ENCODE results near the gene ALG12. TPM values are rescaled to one million over a fixed set of nuclear protein-coding genes. Genes with fewer than 3 reads are reported as not detected.

ALG12 gene
- total RNA-seq, 2 experiments from 2014 or later = 12.4 to 13.8 TPM

DNA sequence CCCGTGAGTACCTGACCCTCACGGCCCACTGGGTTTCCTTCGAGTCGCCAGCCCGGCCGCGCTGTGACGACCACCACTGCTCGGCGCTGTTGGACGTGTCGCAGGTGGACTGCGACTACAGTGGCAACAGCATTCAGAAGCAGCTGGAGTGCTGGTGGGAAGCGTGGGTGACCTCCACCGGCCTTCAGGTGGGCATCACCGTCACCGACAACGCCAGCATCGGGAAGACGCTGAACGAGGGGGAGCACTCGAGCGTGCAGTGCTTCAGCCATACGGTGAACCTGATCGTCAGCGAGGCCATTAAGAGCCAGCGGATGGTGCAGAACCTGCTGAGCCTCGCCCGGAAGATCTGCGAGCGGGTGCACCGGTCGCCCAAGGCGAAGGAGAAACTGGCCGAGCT, 32.4 kb downstream of the ALG12 start:
- CTCF ChIA-PET = no interaction called here
- no peak overlapping the region for H3K27ac Mint-ChIP-seq
- H3K4me1 Mint-ChIP-seq (ENCODE audit: low read depth) = peaks cover 17% of the 10 kb centered on the region
- no peaks in the 10 kb centered on the region for H3K9me3 Mint-ChIP-seq
- POLR2A ChIA-PET = no interaction called here
- no peak overlapping the region for H3K4me3 Mint-ChIP-seq
- intact Hi-C loops (cut with micrococcal nuclease) = no loop called here
- peaks cover 46% of the 10 kb centered on the region for H3K36me3 Mint-ChIP-seq
- no peaks in the 10 kb centered on the region for H3K27me3 Mint-ChIP-seq
- DNase-seq = peak; percentile 7

GRCh38 chr22:49885281-49885680, 33.0 kb downstream of the ALG12 start:
- ChIA-PET POLR2A (no interaction called here), CTCF (no interaction called here)
- H3K4me3 Mint-ChIP-seq = no peak overlapping the region
- no peaks in the 10 kb centered on the region for H3K27me3 Mint-ChIP-seq
- no peaks in the 10 kb centered on the region for H3K9me3 Mint-ChIP-seq
- peaks cover 20% of the 10 kb centered on the region for H3K4me1 Mint-ChIP-seq (ENCODE audit: low read depth)
- H3K36me3 Mint-ChIP-seq = peaks cover 45% of the 10 kb centered on the region
- no peak overlapping the region for H3K27ac Mint-ChIP-seq
- intact Hi-C loops (cut with micrococcal nuclease) = no loop called here
- DNase-seq = peak; percentile 3

DNA sequence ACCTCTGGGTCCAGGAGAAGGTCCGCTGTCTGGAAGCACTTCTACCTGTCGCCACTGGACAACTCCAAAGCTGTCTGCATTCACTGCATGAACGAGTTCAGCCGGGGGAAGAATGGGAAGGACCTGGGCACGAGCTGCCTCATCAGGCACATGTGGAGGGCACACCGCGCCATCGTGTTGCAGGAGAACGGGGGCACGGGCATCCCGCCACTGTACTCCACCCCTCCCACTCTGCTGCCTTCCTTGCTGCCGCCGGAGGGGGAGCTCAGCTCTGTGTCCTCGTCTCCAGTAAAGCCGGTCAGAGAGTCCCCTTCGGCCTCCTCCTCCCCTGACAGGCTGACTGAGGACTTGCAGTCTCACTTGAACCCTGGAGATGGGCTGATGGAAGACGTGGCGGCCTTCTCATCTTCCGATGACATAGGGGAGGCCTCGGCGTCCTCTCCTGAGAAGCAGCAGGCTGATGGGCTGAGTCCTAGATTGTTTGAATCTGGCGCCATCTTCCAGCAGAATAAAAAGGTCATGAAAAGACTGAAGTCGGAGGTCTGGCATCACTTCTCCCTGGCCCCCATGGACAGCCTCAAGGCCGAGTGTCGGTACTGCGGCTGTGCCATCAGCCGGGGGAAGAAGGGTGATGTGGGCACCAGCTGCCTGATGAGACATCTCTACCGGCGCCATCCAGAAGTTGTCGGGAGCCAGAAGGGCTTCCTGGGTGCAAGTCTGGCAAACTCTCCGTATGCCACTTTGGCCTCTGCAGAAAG, 33.6 kb downstream of the ALG12 start:
- Mint-ChIP-seq H3K36me3 (peaks cover 42% of the 10 kb centered on the region), H3K4me3 (no peak overlapping the region), H3K4me1 (ENCODE audit: low read depth) (peaks cover 26% of the 10 kb centered on the region), H3K27ac (no peak overlapping the region), H3K9me3 (no peaks in the 10 kb centered on the region), H3K27me3 (no peaks in the 10 kb centered on the region)
- peak; percentile 5 for DNase-seq
- intact Hi-C loops (cut with micrococcal nuclease) = no loop called here
- CTCF ChIA-PET = no interaction called here
- POLR2A ChIA-PET = no interaction called here

DNA sequence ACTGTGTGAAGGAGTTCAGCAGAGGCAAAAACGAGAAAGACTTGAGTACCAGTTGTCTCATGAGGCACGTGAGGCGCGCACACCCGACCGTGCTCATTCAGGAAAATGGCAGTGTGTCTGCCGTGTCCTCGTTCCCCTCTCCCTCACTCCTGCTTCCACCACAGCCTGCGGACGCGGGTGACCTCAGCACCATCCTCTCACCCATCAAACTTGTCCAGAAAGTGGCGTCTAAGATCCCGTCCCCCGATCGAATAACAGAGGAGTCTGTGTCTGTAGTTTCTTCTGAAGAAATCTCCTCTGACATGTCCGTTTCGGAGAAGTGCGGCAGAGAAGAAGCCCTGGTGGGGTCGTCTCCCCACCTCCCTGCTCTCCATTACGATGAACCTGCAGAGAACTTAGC, 34.2 kb downstream of the ALG12 start:
- ChIA-PET POLR2A (no interaction called here), CTCF (no interaction called here)
- no peaks in the 10 kb centered on the region for H3K27me3 Mint-ChIP-seq
- no peaks in the 10 kb centered on the region for H3K9me3 Mint-ChIP-seq
- intact Hi-C loops (cut with micrococcal nuclease) = no loop called here
- H3K4me1 Mint-ChIP-seq (ENCODE audit: low read depth) = peaks cover 26% of the 10 kb centered on the region
- H3K27ac Mint-ChIP-seq = no peak overlapping the region
- DNase-seq = no peak
- H3K4me3 Mint-ChIP-seq = no peak overlapping the region
- H3K36me3 Mint-ChIP-seq = peaks cover 36% of the 10 kb centered on the region

GRCh38 chr22:49883294-49883640, 35.0 kb downstream of the ALG12 start:
- Mint-ChIP-seq H3K9me3 (no peaks in the 10 kb centered on the region), H3K36me3 (peaks cover 34% of the 10 kb centered on the region), H3K4me3 (no peak overlapping the region), H3K4me1 (ENCODE audit: low read depth) (peaks cover 26% of the 10 kb centered on the region), H3K27ac (no peak overlapping the region), H3K27me3 (no peaks in the 10 kb centered on the region)
- CTCF ChIA-PET = no interaction called here
- POLR2A ChIA-PET = no interaction called here
- intact Hi-C loops (cut with micrococcal nuclease) = no loop called here
- no peak for DNase-seq

DNA sequence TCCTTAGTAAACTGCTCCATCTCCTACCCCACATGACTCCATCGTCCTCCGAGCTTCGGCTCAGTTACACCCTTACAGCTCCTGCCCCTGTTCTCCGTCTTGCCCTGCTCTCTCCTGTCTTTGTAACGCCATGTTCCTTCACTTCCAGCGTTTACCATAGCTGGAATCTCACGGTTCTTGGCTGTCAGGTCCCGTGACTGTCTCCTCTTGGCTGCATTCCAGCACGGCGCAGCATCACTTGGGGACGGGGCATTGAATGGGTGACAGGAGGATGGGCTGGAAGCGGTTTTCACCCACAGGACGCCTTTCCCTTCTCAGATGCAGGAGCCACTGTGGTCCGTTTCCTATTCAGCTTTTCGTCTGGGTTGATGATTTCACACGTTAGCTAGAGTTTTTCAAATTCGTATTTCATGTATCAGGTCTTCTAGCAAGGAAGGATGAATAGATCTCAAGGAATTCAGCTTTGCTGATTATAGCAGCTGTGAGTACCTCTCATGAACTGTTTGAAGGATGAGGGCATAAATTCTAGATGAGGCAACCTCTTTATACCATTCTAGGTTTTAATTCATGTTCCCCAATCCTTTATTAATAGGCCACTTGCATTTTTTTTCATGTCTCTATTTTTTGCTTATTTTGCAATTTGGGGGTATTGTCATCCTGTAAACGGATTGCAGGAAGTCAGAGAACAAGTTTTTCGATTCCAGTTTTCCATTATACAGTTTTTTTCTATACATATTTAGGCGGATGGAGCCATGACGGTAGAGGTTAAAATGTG, 35.5 kb downstream of the ALG12 start:
- intact Hi-C loops (cut with micrococcal nuclease) = no loop called here
- Mint-ChIP-seq H3K9me3 (no peaks in the 10 kb centered on the region), H3K4me3 (no peak overlapping the region), H3K27me3 (no peaks in the 10 kb centered on the region), H3K4me1 (ENCODE audit: low read depth) (peaks cover 26% of the 10 kb centered on the region), H3K27ac (no peak overlapping the region), H3K36me3 (peaks cover 33% of the 10 kb centered on the region)
- ChIA-PET POLR2A (no interaction called here), CTCF (interaction anchor here (0.9 kb wide), 1 partner anchor 148 kb away, joined by 3 read pairs; no protein-coding TSS in a partner anchor)
- DNase-seq = no peak

- Mint-ChIP-seq H3K4me1 (ENCODE audit: low read depth) (peaks cover 26% of the 10 kb centered on the region), H3K36me3 (peaks cover 28% of the 10 kb centered on the region), H3K9me3 (no peaks in the 10 kb centered on the region), H3K4me3 (no peak overlapping the region), H3K27ac (no peak overlapping the region), H3K27me3 (no peaks in the 10 kb centered on the region)
- intact Hi-C loops (cut with micrococcal nuclease) = no loop called here
- POLR2A ChIA-PET = no interaction called here
- DNase-seq = no peak
- CTCF ChIA-PET = interaction anchor here (0.9 to 1.0 kb wide), 2 partner anchors 114 to 149 kb away, joined by 3 read pairs; no protein-coding TSS in a partner anchor
Measured at GRCh38 chr22:49881856-49882255, 36.4 kb downstream of the ALG12 start.

GRCh38 chr22:49880281-49880680, 38.0 kb downstream of the ALG12 start:
- ChIA-PET POLR2A (interaction anchor here (1.2 kb wide), 1 partner anchor 25 kb away, joined by 3 read pairs; no protein-coding TSS in a partner anchor), CTCF (interaction anchor here (0.7 kb wide), 1 partner anchor 360 kb away, joined by 3 read pairs; no protein-coding TSS in a partner anchor)
- Mint-ChIP-seq H3K9me3 (no peaks in the 10 kb centered on the region), H3K4me3 (no peak overlapping the region), H3K27ac (no peak overlapping the region), H3K27me3 (no peaks in the 10 kb centered on the region), H3K36me3 (peaks cover 14% of the 10 kb centered on the region), H3K4me1 (ENCODE audit: low read depth) (peaks cover 26% of the 10 kb centered on the region)
- DNase-seq = peak; percentile 34
- intact Hi-C loops (cut with micrococcal nuclease) = no loop called here

DNA sequence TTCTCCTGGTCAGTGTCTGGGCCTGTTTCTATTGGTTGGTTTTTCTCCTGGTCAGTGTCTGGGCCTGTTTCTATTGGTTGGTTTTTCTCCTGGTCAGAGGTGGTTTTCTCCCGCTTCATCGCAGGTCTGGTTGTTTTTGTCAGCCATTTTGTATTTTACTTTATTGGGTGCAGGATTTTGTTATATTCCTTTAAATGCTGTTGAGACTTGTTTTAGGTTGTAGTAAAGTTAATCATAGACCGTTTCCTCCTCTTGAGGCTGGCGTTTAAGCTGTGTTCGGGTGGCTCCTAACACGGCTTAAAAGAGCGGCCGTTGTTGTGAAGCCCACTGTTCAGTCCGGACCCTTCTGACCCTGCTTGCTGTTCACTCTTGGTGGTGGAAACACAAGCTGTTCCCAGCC, 38.4 kb downstream of the ALG12 start:
- no peaks in the 10 kb centered on the region for H3K9me3 Mint-ChIP-seq
- no peak overlapping the region for H3K27ac Mint-ChIP-seq
- H3K27me3 Mint-ChIP-seq = no peaks in the 10 kb centered on the region
- intact Hi-C loops (cut with micrococcal nuclease) = no loop called here
- ChIA-PET POLR2A (interaction anchor here (1.2 kb wide), 1 partner anchor 24 kb away, joined by 3 read pairs; no protein-coding TSS in a partner anchor), CTCF (interaction anchor here (0.7 kb wide), 1 partner anchor 361 kb away, joined by 3 read pairs; no protein-coding TSS in a partner anchor)
- peaks cover 17% of the 10 kb centered on the region for H3K36me3 Mint-ChIP-seq
- H3K4me3 Mint-ChIP-seq = no peak overlapping the region
- H3K4me1 Mint-ChIP-seq (ENCODE audit: low read depth) = peaks cover 28% of the 10 kb centered on the region
- DNase-seq = no peak

- intact Hi-C loops (cut with micrococcal nuclease) = no loop called here
- peaks cover 37% of the 10 kb centered on the region for H3K4me1 Mint-ChIP-seq (ENCODE audit: low read depth)
- ChIA-PET POLR2A (no interaction called here), CTCF (no interaction called here)
- peaks cover 13% of the 10 kb centered on the region for H3K36me3 Mint-ChIP-seq
- H3K4me3 Mint-ChIP-seq = no peak overlapping the region
- no peak overlapping the region for H3K27ac Mint-ChIP-seq
- DNase-seq = no peak
- H3K9me3 Mint-ChIP-seq = no peaks in the 10 kb centered on the region
- no peaks in the 10 kb centered on the region for H3K27me3 Mint-ChIP-seq
Measured at GRCh38 chr22:49878206-49878605, 40.0 kb downstream of the ALG12 start.

GRCh38 chr22:49877642-49878041, 40.6 kb downstream of the ALG12 start:
- peaks cover 38% of the 10 kb centered on the region for H3K4me1 Mint-ChIP-seq (ENCODE audit: low read depth)
- peaks cover 13% of the 10 kb centered on the region for H3K36me3 Mint-ChIP-seq
- H3K4me3 Mint-ChIP-seq = no peak overlapping the region
- CTCF ChIA-PET = no interaction called here
- H3K27me3 Mint-ChIP-seq = no peaks in the 10 kb centered on the region
- no peaks in the 10 kb centered on the region for H3K9me3 Mint-ChIP-seq
- intact Hi-C loops (cut with micrococcal nuclease) = no loop called here
- POLR2A ChIA-PET = no interaction called here
- no peak overlapping the region for H3K27ac Mint-ChIP-seq
- DNase-seq = no peak

- Mint-ChIP-seq H3K27ac (no peak overlapping the region), H3K36me3 (peaks cover 31% of the 10 kb centered on the region), H3K4me3 (no peak overlapping the region), H3K27me3 (no peaks in the 10 kb centered on the region), H3K4me1 (ENCODE audit: low read depth) (peaks cover 41% of the 10 kb centered on the region), H3K9me3 (peaks cover 15% of the 10 kb centered on the region)
- intact Hi-C loops (cut with micrococcal nuclease) = no loop called here
- POLR2A ChIA-PET = no interaction called here
- CTCF ChIA-PET = no interaction called here
- DNase-seq = peak; percentile 2
Measured at GRCh38 chr22:49873228-49873940, 44.9 kb downstream of the ALG12 start.
